T-helper 2 cell treated with Interferon-gamma antibody and Interleukin-4, amounts not matched to agents 100 ng/mL and 5 ng/mL, for 36 hours (primary cell): ENCODE results near the gene DLK1. TPM values are rescaled to one million over a fixed set of nuclear protein-coding genes. Genes with fewer than 3 reads are reported as not detected.

Experiments
- intact Hi-C: fragments of 100-400 bp; cut with micrococcal nuclease; formaldehyde crosslinking; loops from one replicate; pipeline ENCODE4 v1.15.1; 2023
- total RNA-seq: library from RNA; stranded (reverse); gene quantifications from 2 replicates; pipeline ENCODE4 v1.2.3, GENCODE V29; 2022

The DLK1 gene
- total RNA-seq: not detected in 2 replicates

DNA sequence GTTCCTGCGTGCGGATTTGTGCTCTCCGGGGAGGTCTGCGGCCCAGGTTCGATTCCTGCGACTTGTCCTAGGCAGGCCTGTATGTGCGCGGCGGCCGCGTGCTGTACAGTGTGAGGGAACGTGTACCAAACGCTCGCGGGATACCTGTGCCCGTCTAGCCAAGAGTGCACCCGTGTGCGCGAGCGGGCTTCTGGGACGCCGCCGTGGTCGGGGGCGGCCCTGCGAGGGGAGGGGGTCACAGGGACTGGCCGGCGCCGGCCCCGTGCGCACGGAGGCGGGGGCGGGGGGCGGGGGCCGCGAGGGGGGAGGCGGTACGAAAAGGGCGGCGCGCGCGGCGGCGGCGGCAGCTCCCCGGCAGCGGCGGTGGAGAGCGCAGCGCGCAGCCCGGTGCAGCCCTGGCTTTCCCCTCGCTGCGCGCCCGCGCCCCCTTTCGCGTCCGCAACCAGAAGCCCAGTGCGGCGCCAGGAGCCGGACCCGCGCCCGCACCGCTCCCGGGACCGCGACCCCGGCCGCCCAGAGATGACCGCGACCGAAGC lies at the start of gene DLK1:
TSS of gene DLK1 (plus strand) at position 343 of the 536 bp plus-strand sequence. CDS start at position 520, 177 bp downstream.
- intact Hi-C loops: no loop called here

DNA sequence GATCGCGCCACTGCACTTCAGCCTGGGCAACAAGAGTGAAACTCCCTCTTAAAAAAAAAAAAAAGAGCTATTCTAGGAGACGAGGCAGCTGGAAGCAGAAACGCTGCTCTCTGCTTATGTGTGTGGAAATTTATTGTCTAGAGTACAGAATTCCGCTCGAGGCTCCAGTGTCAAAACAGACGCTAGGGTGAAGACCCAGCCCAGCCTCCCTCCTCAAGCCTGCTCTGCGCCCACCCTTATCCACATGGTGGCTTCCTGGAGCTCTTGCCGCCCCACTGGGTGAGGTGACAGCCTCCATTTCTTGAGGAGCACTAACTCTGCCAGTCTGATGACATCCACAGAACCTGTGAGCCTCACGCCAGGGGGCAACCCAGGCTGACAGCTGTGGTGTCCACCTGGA lies 49.5 kb upstream of the DLK1 start:
- intact Hi-C loops: no loop called here

DNA sequence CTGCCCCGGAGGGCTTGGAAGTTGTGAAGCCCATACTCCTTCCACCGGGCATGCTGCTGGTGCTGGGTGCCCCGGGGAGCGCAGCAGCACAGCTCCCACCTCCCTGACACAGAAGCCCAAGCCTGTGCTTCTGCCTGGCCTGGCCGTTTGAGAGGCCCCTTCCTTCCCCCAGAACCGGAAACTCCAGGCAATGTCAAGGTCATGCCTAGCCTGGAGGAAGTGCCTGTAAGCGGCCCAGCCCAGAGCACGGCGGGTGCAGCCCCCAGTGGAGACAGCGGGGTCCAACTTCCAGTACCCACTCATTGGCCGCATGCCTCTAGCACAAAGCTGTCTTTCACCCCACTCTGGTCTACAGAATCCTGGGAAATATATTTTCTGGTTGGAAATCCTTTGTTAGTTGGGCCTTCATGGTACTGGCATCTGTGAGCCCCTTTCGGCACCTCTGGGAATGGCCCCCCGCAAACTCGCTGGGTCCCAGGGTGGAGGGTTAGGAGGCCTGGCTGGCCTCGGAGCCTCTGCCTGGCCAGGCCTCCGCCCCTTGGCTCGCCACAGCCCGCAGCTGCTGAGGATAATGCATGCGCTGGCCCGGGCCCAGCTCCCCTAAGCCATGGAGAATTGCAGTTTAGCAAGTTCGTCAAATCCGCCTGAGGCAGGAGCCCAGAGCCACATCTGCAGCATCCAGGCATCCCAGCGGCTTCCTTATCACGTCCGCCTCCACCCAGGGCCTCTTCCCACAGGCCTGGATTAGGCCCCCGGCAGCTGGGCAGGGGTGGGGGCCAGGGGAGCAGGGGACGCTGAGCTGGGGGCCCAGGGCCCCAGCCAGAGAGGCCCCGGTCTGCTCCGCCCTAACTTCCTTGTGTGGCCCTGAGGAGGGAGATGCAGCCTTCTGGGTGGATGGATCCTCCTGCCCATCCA lies 48.9 kb upstream of the DLK1 start:
- intact Hi-C loops: no loop called here

DNA sequence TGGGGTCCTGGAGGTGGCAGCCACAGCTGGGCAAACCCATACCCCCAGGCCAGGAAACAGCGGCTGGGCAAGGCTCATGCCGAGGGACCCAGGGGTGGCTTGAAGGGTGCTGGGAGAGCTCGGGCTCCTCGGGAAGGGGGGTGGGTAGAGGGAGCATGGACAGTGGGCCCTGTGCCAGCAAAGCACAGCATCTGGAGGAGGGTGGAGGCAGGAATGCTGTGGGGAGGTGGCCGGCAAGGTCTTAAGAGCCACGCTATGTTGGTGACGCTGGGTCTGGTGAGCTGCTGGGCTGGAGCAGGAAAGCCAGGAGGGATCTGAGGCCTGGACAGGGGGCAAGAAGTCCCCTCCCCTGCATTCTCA lies 48.2 kb upstream of the DLK1 start:
- intact Hi-C loops: no loop called here

DNA sequence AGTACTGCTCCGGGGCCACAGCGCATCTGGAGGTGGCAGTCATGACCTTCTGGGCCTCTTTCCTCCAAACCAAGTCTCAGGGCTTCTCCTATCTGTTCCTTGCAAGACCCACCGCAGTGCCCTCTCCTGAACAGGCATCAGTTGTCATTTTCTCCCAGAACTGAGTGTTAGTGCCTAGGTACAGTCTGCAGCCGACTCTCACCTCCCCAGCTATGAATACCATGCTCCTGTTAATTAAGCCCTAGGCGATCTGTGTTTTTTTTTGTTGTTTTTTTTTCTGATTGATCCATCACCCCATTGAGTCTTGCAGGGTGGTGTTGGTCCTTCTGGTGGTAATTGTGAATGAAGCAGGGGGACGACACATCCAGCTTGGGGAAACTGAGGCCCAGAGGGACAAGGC lies 47.5 kb upstream of the DLK1 start:
- intact Hi-C loops: no loop called here

DNA sequence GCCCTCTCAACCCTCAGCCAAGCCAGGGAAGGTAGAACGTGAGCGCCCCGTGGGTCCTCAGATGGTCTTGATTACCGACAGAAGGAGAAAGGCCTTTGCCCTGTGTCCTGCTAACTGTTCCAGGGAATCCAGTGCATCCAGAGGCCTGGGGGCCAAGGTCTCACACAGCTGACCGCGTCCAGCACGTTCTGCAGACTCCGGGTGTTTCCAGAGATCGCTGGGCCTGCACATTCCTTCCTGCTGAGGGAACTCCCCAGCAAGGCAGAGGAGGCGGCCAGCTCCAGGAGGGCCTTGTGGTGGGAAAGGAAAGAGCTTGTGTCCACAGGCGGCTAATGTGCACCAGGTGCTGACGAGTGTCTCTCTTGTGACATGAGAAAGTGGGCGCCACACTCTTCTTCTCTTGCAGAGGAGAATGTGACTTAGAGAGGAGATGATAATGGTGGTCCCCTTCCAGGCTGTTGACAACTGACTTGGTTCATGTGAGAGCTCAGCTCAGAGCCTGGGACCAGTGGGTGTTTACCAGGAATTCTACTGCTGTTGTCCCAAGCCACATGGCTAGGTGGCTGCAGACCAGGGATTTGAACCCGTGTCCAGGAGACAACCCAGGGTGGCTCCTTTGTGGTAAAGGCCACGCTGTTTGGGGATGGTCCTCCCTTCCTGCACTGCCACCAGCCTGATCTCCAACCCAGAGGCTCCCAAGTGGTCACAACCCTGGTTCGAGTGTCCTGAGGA lies 46.8 kb upstream of the DLK1 start:
- intact Hi-C loops: no loop called here

DNA sequence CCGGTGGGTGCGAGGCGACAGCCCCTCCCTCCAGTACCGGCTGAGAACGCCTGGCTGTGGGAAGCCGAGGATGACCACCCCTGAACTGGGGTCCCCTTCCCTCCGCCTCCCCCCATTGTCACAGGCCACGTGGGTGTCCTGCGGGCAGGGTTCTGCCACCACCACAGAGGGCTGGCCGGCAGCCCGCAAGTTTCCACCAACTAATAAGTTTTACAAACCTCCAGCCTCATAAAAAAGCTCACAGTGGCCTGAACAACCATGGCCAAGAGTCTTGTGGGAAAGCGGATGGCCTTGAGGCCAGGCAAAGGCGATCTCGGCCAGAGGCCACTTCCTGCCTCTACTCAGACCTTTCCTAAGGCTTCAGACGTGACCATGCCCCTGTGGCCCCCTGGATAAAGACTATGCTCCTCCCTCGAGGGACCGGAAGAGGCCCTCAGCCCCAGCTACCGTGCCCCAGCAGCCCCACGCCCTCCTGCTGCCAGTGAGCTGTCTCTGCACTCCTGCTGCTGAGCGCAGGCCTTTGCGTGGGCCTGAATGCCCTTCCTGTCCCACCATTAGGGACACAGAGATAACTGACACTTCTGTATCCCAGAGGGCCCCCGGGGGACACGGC lies 46.1 kb upstream of the DLK1 start:
- intact Hi-C loops: no loop called here

DNA sequence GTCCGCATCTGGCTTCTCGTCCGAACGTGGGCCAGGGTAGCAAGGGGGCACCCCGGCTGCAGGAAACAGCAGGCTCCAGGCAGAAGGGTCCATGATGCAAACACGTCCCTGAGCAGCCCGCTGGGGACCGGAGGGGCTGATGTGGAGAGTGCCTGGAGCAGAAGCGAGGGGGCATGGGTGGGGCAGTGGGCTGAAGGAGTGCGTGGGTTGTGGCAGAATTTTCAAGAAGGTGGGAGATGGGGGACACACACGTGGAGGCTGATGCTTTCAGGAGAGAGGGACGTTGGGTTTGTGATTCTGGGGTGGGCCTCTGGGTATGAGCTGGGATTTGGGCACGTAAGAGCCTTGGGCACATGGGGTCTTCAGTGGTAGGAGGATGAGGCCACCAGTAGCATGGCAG lies 45.6 kb upstream of the DLK1 start:
- intact Hi-C loops: no loop called here

DNA sequence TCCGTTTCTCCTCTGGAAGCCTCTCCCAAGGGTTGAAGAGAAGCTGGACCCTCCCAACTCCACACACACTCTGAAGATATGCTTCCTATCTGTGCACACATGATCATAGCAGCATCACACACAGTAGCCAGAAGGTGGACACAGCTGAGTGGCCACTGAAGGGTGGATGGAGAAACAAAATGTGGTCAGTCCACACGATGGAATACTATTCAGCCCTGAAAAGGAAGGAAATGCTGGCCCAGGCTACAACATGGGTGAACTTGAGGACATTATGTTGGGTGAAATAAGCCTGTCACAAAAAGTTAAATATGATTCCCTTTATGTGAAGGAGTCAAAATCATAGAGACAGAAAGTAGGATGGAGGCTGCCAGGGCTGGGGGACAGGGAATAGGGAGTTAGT lies 43.9 kb upstream of the DLK1 start:
- intact Hi-C loops: no loop called here

DNA sequence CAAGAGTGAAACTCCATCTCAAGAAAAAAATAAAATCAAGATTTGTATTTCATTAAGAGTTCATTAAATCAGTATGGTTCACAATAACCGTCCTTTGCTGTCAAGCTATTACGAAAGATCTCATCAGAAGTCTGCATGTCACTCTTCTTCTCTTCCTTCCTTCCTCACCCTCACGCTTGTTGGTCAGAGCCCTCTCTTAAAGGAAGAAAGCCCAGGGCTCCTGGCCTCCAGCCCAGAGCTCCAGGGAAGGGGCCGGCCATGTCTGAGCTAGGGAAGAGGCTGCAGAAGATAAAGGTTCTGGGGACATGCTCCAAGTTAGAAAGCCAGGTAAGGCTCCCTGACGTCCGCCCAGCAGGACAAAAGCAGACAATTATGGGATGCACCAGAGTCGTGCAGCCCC lies 43.1 kb upstream of the DLK1 start:
- intact Hi-C loops: no loop called here

DNA sequence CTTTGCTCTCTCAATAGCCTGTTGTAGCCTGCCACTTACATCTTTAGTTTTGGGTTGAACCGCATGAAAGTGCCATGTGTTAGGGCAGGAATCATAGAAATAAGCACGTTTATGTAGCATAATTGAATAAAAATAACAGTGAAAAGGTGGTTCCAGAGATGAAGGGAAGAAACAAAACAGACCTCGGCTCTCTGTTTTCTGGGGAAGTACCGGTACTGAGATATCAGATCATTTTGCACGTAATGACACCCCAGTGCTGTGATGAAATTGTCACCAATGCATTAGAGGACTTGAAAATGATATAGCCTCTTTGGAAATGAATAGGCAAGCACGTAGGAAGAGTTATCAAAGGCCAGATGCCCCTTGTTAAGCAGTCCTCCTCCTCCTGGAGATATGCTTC lies 42.5 kb upstream of the DLK1 start:
- intact Hi-C loops: no loop called here

DNA sequence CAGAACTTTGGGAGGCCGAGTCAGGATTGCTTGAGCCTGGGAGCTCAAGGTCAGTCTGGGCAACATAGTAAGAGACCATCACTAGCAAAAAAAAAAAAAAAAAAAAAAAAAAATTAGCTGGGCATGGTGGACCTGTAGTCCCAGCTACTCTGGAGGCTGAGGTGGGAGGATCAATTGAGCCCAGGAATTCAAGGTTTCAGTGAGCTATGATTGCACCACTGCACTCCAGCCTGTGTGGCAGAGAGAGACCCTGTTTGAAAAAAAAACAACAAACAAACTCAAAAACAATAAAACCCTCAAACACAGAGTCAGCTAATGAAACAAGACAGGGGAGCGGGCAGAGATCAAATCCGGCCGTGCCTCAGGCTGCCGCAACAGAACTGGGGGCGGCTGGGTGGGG lies 41.7 kb upstream of the DLK1 start:
- intact Hi-C loops: no loop called here

DNA sequence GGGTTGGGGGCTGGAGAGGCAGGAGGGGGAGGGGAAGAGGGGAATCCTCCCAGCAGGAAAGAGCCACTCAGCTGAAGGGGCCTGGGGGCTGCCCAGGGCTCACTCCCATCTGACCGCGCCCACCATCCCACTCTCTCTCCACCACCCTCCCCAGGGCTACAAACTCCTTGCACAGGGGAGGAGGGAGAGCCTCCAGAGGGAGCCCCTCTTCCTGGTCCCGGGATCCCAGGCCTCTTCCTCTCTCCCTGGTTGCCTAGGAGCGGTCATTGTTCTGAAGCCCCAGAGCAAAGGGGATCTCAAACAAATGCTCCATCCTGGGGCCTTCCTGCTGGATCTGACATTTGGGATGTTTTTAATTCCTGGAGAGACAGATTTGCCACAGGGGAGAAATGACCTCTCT lies 39.8 kb upstream of the DLK1 start:
- intact Hi-C loops: no loop called here

DNA sequence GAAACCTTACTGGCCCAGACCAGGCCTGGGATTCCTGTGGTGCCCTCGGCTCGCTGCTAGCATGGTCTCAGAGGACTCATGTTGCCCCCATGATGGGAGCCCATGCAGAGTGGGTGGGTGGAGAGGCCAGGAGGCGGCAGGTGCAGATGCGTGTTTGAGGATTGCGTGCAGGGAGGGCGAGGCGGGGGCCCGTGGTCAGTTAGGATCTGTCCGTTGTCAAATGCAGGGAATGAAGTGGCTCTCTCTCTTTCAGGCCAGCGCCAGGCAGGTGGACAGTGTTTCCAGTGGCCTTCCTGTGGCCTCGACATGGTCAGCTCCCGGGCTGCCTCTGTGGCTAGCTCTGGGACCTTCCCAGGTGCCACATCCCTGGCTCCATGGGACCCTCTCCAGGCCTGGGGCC lies 39.3 kb upstream of the DLK1 start:
- intact Hi-C loops: no loop called here

DNA sequence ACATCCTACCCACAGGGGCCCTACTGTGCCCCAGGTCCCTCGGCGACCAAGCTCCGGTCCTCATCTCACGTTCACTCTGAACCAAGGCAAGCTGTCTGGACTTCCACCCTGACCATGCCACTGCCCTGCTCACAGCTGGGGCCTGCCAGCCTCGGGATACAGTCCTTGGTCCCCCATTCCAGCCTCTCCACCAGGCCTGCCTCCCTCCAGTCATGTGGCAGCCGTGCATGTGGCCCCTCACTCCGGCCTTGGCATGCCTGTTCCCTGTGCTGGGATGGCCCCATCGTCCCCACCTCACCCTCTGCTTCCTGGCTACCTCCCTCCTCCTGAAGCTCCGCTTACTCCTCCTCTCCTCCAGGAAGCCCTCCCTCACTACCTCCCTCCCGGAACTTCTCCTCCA lies 38.6 kb upstream of the DLK1 start:
- intact Hi-C loops: no loop called here

DNA sequence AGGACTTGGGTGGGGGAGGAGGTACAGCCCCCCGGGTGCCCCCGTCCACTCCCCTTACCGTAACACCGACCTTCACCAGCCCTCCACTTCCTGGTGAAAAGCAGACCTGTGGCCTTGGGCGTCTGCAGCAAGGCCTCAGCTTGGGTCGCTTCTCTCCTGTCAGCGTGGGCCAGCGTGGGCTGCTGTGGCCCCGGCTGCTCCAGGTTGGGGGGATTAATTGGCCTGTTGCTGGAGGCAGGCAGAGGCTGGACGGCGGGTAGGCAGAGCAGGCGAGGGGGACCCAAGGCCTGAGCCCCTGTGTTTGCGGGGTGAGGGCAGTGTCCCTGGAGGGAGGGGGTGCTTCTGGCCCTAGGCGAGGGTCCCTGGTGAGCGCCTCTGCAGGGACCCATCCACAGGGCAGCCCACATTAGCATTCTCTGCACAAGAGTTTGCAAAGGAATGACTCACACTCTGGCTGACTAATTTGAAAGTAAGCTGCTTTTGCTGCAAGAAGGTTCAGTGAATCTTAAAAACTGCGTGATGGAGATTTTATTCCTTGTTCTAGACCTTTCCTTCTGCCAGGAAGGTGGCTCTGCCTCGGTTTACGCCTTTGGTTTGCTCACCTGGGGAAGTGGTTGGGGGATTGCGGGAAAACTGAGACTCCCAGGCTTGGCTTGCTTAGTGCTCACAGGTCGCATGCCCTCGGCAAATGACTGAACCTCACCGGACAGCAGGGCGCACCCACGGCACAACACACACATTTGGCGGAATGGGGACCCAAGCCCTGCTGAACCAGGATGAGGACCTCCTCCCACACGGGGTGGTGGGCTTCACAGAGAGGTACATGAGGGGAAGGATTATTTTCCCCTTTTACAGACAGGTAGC lies 37.9 kb upstream of the DLK1 start:
- intact Hi-C loops: no loop called here

DNA sequence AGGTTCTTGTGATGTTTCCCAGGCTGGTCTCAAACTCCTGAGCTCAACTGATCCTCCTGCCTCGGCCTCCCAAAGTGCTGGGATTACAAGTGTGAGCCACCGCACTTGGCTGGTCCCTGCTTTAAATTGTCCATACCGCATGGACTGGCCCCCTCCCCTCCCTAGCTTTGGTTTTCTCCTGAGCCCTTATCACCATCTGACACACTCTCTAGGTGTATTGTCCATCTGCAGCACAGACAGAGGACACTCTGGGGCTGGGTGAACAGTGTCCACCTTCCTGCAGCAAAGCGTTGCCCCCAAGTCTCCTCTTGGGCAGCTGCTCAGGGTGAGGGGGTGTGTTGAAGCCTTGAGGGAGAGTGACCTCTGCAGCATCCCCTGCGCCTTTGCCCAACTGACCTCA lies 36.0 kb upstream of the DLK1 start:
- intact Hi-C loops: no loop called here

DNA sequence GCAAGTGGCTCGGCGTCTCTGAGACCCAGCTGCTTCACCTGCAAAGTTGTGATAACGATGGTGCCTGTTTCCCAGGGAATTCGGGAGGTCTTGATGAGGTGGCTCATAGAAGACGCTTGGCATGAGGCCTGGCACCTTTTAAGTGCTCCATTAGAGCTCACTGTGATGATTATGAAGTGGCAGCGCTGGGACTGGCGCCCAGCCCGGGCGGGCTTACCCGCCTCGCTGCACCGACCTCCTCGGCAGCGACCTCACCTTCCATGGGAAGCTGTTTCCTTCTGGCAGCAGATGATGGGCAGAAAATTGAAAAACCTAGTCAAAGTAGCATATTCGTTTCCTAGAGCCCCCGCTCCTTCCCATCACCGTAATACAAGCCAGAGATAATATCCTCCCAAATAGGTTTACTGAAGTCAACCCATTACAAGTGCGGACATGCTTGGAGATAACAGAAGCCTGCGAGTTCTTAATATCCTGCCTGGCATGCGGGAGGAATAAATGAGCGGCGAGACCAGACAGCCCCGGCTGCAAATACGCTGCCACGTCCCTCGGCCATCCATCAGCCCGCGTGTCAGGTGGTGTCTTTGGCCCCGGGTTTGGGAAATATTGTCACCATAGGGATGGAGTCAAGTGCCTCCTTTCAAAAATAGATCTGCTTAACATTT lies 35.2 kb upstream of the DLK1 start:
- intact Hi-C loops: no loop called here

DNA sequence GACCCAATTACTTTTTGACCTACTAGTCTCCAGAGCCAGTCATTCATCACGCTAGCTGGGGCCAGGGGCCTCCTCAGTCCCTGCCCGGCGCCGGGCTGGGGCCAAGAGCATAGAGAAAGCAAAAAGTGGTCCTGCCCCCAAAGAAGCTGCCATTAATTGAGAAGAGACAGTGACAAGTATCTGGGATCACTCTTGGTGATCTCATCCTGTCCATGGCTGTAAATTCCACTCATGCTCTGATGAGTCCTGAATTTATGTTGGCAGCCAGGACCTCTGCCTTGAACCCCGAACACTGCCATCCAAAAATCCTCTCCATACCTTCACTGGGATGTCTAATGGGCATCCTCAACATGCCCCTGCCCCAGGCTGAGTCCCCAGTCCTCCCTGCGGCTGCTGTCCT lies 34.4 kb upstream of the DLK1 start:
- intact Hi-C loops: no loop called here

DNA sequence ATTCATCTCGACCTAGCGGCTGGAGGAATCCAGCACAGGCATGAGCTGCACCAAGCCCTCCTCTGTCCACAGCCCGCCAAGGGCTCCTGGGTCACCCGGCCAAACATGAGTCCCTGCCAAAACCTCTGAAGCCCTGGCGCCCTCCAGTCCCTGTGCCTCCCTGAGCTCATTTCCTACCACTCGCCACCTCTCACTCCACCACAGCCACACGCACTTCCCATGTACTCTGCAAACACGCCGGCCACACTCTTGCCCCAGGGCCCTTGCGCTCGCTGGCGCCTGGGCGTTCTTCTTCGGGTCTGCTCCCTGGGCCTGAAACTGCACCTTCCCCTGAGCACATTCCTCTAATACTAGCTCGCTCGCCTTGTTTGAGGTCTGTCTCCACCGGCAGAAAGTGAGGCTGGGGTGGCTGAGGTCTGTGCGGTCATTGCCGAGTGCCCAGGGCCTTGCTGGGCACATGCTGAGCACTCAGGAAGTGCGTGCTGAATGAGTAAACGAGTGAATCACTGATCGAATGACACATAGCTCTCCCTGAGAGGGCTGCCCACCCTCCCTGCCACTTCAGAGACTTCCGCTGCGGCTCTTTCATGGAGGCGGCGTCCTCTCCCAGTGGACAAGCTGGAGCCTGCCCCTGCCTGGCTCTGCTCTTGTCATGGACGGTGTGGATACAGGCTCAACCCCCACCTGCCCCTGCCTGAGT lies 33.7 kb upstream of the DLK1 start:
- intact Hi-C loops: no loop called here
